NT2/D1 (cell line): ENCODE results near the gene KDM4C.

Experiments
- YY1 ChIP-seq: IDR thresholded peaks from 2 replicates; pipeline ENCODE4 v1.6.1; 2011; ENCODE audit not compliant: insufficient read length, insufficient read depth
- ZNF274 ChIP-seq: IDR thresholded peaks from 2 replicates; pipeline ENCODE4 v1.6.1; 2011; ENCODE audit warnings: mild to moderate bottlenecking, low read depth, low read length

DNA sequence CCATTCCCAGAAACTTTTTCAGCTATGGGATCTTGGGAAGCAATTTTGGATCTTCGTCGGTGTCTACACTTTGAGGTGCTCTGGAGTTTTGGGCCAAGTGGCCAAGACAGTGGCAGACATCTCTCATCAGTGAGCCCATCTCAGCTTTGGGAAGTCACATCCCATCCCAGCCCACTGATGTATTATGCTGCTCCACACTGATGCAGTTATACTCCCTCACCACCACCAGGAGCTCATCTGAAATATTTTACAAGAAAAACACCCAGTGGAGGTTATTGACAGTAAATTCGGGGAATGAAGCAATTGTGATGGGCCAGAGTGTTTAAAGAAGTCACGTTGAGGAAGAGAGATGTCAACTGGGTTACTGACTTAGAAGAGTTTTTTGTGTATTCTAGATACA, 378.0 kb downstream of the KDM4C start:
- no peak for TF ChIP-seq ZNF274
- no peak for TF ChIP-seq YY1
